Activated CD4-positive, alpha-beta memory T cell treated with anti-CD3 and anti-CD28 coated beads, Interleukin-2, amount 10 ng/mL, durations not matched to agents 7 days and 5 days (primary cell): ENCODE measurements around the gene SUMF1. TPM values are rescaled to one million over a fixed set of nuclear protein-coding genes. Genes with fewer than 3 reads are reported as not detected.
"Not testable (repeated sequence)": the region's sequence is repeated elsewhere in the genome, so short reads cannot be mapped to it uniquely, and the experiment has no call there.

Experiments
- CTCF ChIA-PET: fragments of 350-600 bp; sonication (Branson Sonifier 250); formaldehyde crosslinking; loops from one replicate; lab custom pipeline; 2021; ENCODE audit warnings: antibody characterized with exemption, inconsistent platforms; lab: Charles Lee
- POLR2A ChIA-PET: fragments of 350-600 bp; sonication (Branson Sonifier 250); formaldehyde crosslinking; loops from one replicate; lab custom pipeline; 2021; ENCODE audit warnings: antibody characterized with exemption; lab: Charles Lee
- DNase-seq: peaks from one replicate; pipeline ENCODE4 v3.0.0-alpha.2; 2020
- H3K27ac Mint-ChIP-seq: one replicate; pipeline ENCODE4 v1.8.0; 2021; ENCODE audit warnings: mild to moderate bottlenecking, mixed read lengths
- H3K27me3 Mint-ChIP-seq: one replicate; pipeline ENCODE4 v1.8.0; 2021; ENCODE audit warnings: mixed read lengths
- H3K36me3 Mint-ChIP-seq: one replicate; pipeline ENCODE4 v1.8.0; 2021; ENCODE audit warnings: low read depth, mixed read lengths
- H3K4me1 Mint-ChIP-seq: one replicate; pipeline ENCODE4 v1.8.0; 2021; ENCODE audit warnings: mixed read lengths
- H3K4me3 Mint-ChIP-seq: one replicate; pipeline ENCODE4 v1.8.0; 2021; ENCODE audit warnings: mild to moderate bottlenecking, mixed read lengths
- H3K9me3 Mint-ChIP-seq: one replicate; pipeline ENCODE4 v1.8.0; 2021; ENCODE audit warnings: mixed read lengths
- total RNA-seq, 2 experiments: library from RNA; stranded (reverse); gene quantifications; one replicate each; pipeline ENCODE4 v1.2.3, GENCODE V29; 2021

Gene SUMF1
- total RNA-seq, 2 experiments from 2014 or later = 7.1 to 7.3 TPM

- H3K36me3 Mint-ChIP-seq = no peaks in the 10 kb centered on the region
- POLR2A ChIA-PET = interaction anchor here (1.5 to 3.8 kb wide), 2 partner anchors 21 kb away, joined by 3 to 20 read pairs; partner anchors contain the start of gene ITPR1
- no peak overlapping the region for H3K4me3 Mint-ChIP-seq
- peaks cover 16% of the 10 kb centered on the region for H3K27me3 Mint-ChIP-seq
- H3K9me3 Mint-ChIP-seq = no peaks in the 10 kb centered on the region
- H3K27ac Mint-ChIP-seq = no peak overlapping the region
- no peak for DNase-seq
- CTCF ChIA-PET = no interaction called here
- H3K4me1 Mint-ChIP-seq = peaks cover 14% of the 10 kb centered on the region
Observed at GRCh38 chr3:4472312-4472711, 5.2 kb upstream of the SUMF1 start.

GRCh38 chr3:4471907-4472306, 4.8 kb upstream of the SUMF1 start:
- no peak for DNase-seq
- Mint-ChIP-seq H3K4me3 (no peak overlapping the region), H3K27me3 (peaks cover 16% of the 10 kb centered on the region), H3K36me3 (no peaks in the 10 kb centered on the region), H3K4me1 (peaks cover 16% of the 10 kb centered on the region), H3K27ac (no peak overlapping the region), H3K9me3 (no peaks in the 10 kb centered on the region)
- POLR2A ChIA-PET = interaction anchor here (3.8 kb wide), 1 partner anchor 21 kb away, joined by 20 read pairs; the partner anchor contains the start of gene ITPR1
- CTCF ChIA-PET = no interaction called here

GRCh38 chr3:4467522-4467867, 426 bp upstream of the SUMF1 start:
- Mint-ChIP-seq H3K27me3 (peaks cover 4% of the 10 kb centered on the region), H3K36me3 (no peaks in the 10 kb centered on the region), H3K9me3 (no peaks in the 10 kb centered on the region), H3K4me3 (peak overlapping the region; percentile 88), H3K4me1 (peaks cover 22% of the 10 kb centered on the region), H3K27ac (peak overlapping the region; percentile 86)
- POLR2A ChIA-PET = interaction anchor here (0.6 to 2.2 kb wide), 16 partner anchors 9 to 730 kb away, joined by 3 to 60 read pairs (median 4); partner anchors contain the start of gene ITPR1
- DNase-seq = no peak
- CTCF ChIA-PET = interaction anchor here (1.0 to 1.6 kb wide), 4 partner anchors 26 to 166 kb away, joined by 3 to 9 read pairs (median 6); partner anchors contain the start of gene ITPR1

GRCh38 chr3:4464576-4464975, 2.5 kb downstream of the SUMF1 start:
- H3K36me3 Mint-ChIP-seq = no peaks in the 10 kb centered on the region
- POLR2A ChIA-PET = no interaction called here
- H3K27ac Mint-ChIP-seq = no peak overlapping the region
- no peaks in the 10 kb centered on the region for H3K9me3 Mint-ChIP-seq
- H3K27me3 Mint-ChIP-seq = no peaks in the 10 kb centered on the region
- no peak overlapping the region for H3K4me3 Mint-ChIP-seq
- no peak for DNase-seq
- CTCF ChIA-PET = no interaction called here
- peaks cover 24% of the 10 kb centered on the region for H3K4me1 Mint-ChIP-seq

- Mint-ChIP-seq H3K36me3 (no peaks in the 10 kb centered on the region), H3K9me3 (no peaks in the 10 kb centered on the region), H3K27me3 (no peaks in the 10 kb centered on the region), H3K4me3 (no peak overlapping the region), H3K27ac (no peak overlapping the region), H3K4me1 (peaks cover 22% of the 10 kb centered on the region)
- ChIA-PET POLR2A (interaction anchor here (1.6 kb wide), 1 partner anchor 30 kb away, joined by 5 read pairs; the partner anchor contains the start of gene ITPR1), CTCF (interaction anchor here (0.6 kb wide), 1 partner anchor 639 kb away, joined by 4 read pairs; no protein-coding TSS in a partner anchor)
- DNase-seq = no peak
Observed at GRCh38 chr3:4462369-4463040, 4.6 kb downstream of the SUMF1 start.

- POLR2A ChIA-PET = interaction anchor here (1.2 kb wide), 1 partner anchor 32 kb away, joined by 4 read pairs; the partner anchor contains the start of gene ITPR1
- Mint-ChIP-seq H3K9me3 (no peaks in the 10 kb centered on the region), H3K4me3 (no peak overlapping the region), H3K27me3 (no peaks in the 10 kb centered on the region), H3K27ac (no peak overlapping the region), H3K4me1 (peaks cover 15% of the 10 kb centered on the region), H3K36me3 (no peaks in the 10 kb centered on the region)
- CTCF ChIA-PET = no interaction called here
- no peak for DNase-seq
Observed at GRCh38 chr3:4461468-4462090, 5.5 kb downstream of the SUMF1 start.

GRCh38 chr3:4460334-4460733, 6.7 kb downstream of the SUMF1 start:
- POLR2A ChIA-PET = no interaction called here
- no peaks in the 10 kb centered on the region for H3K27me3 Mint-ChIP-seq
- H3K36me3 Mint-ChIP-seq = no peaks in the 10 kb centered on the region
- H3K9me3 Mint-ChIP-seq = no peaks in the 10 kb centered on the region
- no peak overlapping the region for H3K27ac Mint-ChIP-seq
- no peak overlapping the region for H3K4me3 Mint-ChIP-seq
- no peak for DNase-seq
- CTCF ChIA-PET = interaction anchor here (0.7 kb wide), 1 partner anchor 51 kb away, joined by 3 read pairs; no protein-coding TSS in a partner anchor
- H3K4me1 Mint-ChIP-seq = peaks cover 5% of the 10 kb centered on the region

- Mint-ChIP-seq H3K36me3 (no peaks in the 10 kb centered on the region), H3K9me3 (no peaks in the 10 kb centered on the region), H3K27ac (no peak overlapping the region), H3K27me3 (no peaks in the 10 kb centered on the region), H3K4me1 (peaks cover 2% of the 10 kb centered on the region), H3K4me3 (no peak overlapping the region)
- ChIA-PET CTCF (no interaction called here), POLR2A (interaction anchor here (1.5 kb wide), 1 partner anchor 8 kb away, joined by 5 read pairs; the partner anchor contains the start of gene SUMF1)
- DNase-seq = no peak
Observed at GRCh38 chr3:4458961-4459360, 8.1 kb downstream of the SUMF1 start.

- H3K36me3 Mint-ChIP-seq, H3K9me3 Mint-ChIP-seq, CTCF ChIA-PET, H3K4me1 Mint-ChIP-seq, H3K4me3 Mint-ChIP-seq, POLR2A ChIA-PET, DNase-seq, H3K27me3 Mint-ChIP-seq, H3K27ac Mint-ChIP-seq: not testable (repeated sequence)
Observed at GRCh38 chr3:4456780-4457179, 10.3 kb downstream of the SUMF1 start.

- no peak for DNase-seq
- POLR2A ChIA-PET = interaction anchor here (0.7 kb wide), 1 partner anchor 40 kb away, joined by 3 read pairs; no protein-coding TSS in a partner anchor
- H3K9me3 Mint-ChIP-seq = no peaks in the 10 kb centered on the region
- H3K36me3 Mint-ChIP-seq = peaks cover 4% of the 10 kb centered on the region
- CTCF ChIA-PET = no interaction called here
- no peak overlapping the region for H3K4me3 Mint-ChIP-seq
- no peaks in the 10 kb centered on the region for H3K27me3 Mint-ChIP-seq
- no peaks in the 10 kb centered on the region for H3K4me1 Mint-ChIP-seq
- no peak overlapping the region for H3K27ac Mint-ChIP-seq
Observed at GRCh38 chr3:4454142-4454541, 12.9 kb downstream of the SUMF1 start.

GRCh38 chr3:4449043-4449805, 17.8 kb downstream of the SUMF1 start:
- no peak for DNase-seq
- Mint-ChIP-seq H3K36me3 (peaks cover 18% of the 10 kb centered on the region), H3K27ac (no peak overlapping the region), H3K27me3 (no peaks in the 10 kb centered on the region), H3K9me3 (no peaks in the 10 kb centered on the region), H3K4me1 (no peaks in the 10 kb centered on the region), H3K4me3 (no peak overlapping the region)
- ChIA-PET CTCF (no interaction called here), POLR2A (no interaction called here)

GRCh38 chr3:4448187-4448586, 18.9 kb downstream of the SUMF1 start:
- H3K36me3 Mint-ChIP-seq = peaks cover 18% of the 10 kb centered on the region
- DNase-seq = no peak
- POLR2A ChIA-PET = interaction anchor here (1.2 kb wide), 1 partner anchor 19 kb away, joined by 3 read pairs; the partner anchor contains the start of gene SUMF1
- no peak overlapping the region for H3K4me3 Mint-ChIP-seq
- no peak overlapping the region for H3K27ac Mint-ChIP-seq
- no peaks in the 10 kb centered on the region for H3K4me1 Mint-ChIP-seq
- no peaks in the 10 kb centered on the region for H3K9me3 Mint-ChIP-seq
- CTCF ChIA-PET = interaction anchor here (1.2 kb wide), 1 partner anchor 10 kb away, joined by 4 read pairs; no protein-coding TSS in a partner anchor
- no peaks in the 10 kb centered on the region for H3K27me3 Mint-ChIP-seq
